ENCODE measurements around the gene FKBP1C. TPM values are rescaled to one million over a fixed set of nuclear protein-coding genes. Genes with fewer than 3 reads are reported as not detected.
"Not testable (repeated sequence)": the region's sequence is repeated elsewhere in the genome, so short reads cannot be mapped to it uniquely, and the experiment has no call there.

FKBP1C gene
- total RNA-seq, 4 donors from 2014 or later = 0.16 to 0.53 TPM; not detected in 2

GRCh38 chr6:63193324-63193723 lies 17.9 kb upstream of the FKBP1C start:
- intact Hi-C loops (cut with DNase I; ENCODE audit: low total_unique reads) = no loop called here

GRCh38 chr6:63197741-63198140 lies 13.5 kb upstream of the FKBP1C start:
- intact Hi-C loops (cut with DNase I; ENCODE audit: low total_unique reads) = no loop called here

More at GRCh38 chr6:63193324-63193723, 17.9 kb upstream of the FKBP1C start:
- no peak for DNase-seq (ENCODE audit: low spot score in 2 of 2)
- TF ChIP-seq CTCF (IDR thresholded peaks at IDR 0.05) (no peak), POLR2A (IDR thresholded peaks at IDR 0.05) (no peak)
- H3K4me3 ChIP-seq (ENCODE audit: low read depth, poor library complexity, severe bottlenecking) = no peak overlapping the region
- WGBS, 2 donors = 84 to 86% methylated on average over 5 of the region's 5 CpGs

GRCh38 chr6:63213325-63213724 lies 2.1 kb downstream of the FKBP1C start:
- 94 to 96% methylated on average over 2 of the region's 2 CpGs for WGBS, 2 donors
- intact Hi-C loops (cut with DNase I; ENCODE audit: low total_unique reads) = no loop called here
- no peak overlapping the region for H3K4me3 ChIP-seq (ENCODE audit: low read depth, poor library complexity, severe bottlenecking)
- TF ChIP-seq CTCF (IDR thresholded peaks at IDR 0.05) = no peak
- no peak for TF ChIP-seq POLR2A (IDR thresholded peaks at IDR 0.05)
- no peak for DNase-seq (ENCODE audit: low spot score in 2 of 2)

More at GRCh38 chr6:63197741-63198140, 13.5 kb upstream of the FKBP1C start:
- TF ChIP-seq CTCF (IDR thresholded peaks at IDR 0.05) = no peak
- TF ChIP-seq POLR2A (IDR thresholded peaks at IDR 0.05) = no peak
- no peak overlapping the region for H3K4me3 ChIP-seq (ENCODE audit: low read depth, poor library complexity, severe bottlenecking)
- no peak for DNase-seq (ENCODE audit: low spot score in 2 of 2)

- no peak for DNase-seq (ENCODE audit: low spot score in 2 of 2)
- WGBS, 2 donors = 54% methylated on average over 3 of the region's 3 CpGs
- no peak overlapping the region for H3K4me3 ChIP-seq (ENCODE audit: low read depth, poor library complexity, severe bottlenecking)
- TF ChIP-seq POLR2A (IDR thresholded peaks at IDR 0.05) (no peak), CTCF (IDR thresholded peaks at IDR 0.05) (no peak)
- intact Hi-C loops (cut with DNase I; ENCODE audit: low total_unique reads) = no loop called here
These were observed 3.5 kb downstream of the FKBP1C start for GRCh38 chr6:63214816-63215215.

GRCh38 chr6:63224179-63224578 lies 12.9 kb downstream of the FKBP1C start:
- no peak overlapping the region for H3K4me3 ChIP-seq (ENCODE audit: low read depth, poor library complexity, severe bottlenecking)
- 71 to 74% methylated on average over 2 of the region's 2 CpGs for WGBS, 2 donors
- no peak for DNase-seq (ENCODE audit: low spot score in 2 of 2)
- TF ChIP-seq POLR2A (IDR thresholded peaks at IDR 0.05) = no peak
- no peak for TF ChIP-seq CTCF (IDR thresholded peaks at IDR 0.05)
- intact Hi-C loops (cut with DNase I; ENCODE audit: low total_unique reads) = no loop called here

GRCh38 chr6:63225987-63226386 lies 14.7 kb downstream of the FKBP1C start:
- H3K4me3 ChIP-seq (ENCODE audit: low read depth, poor library complexity, severe bottlenecking); intact Hi-C loops (cut with DNase I; ENCODE audit: low total_unique reads); DNase-seq (ENCODE audit: low spot score in 2 of 2): not testable (repeated sequence)
- 54 to 60% methylated on average over 4 of the region's 4 CpGs for WGBS, 2 donors

GRCh38 chr6:63227928-63228894 lies 16.9 kb downstream of the FKBP1C start:
- WGBS, 2 donors = 88 to 90% methylated on average over 21 to 32 of the region's 32 CpGs
- intact Hi-C loops (cut with DNase I; ENCODE audit: low total_unique reads); H3K4me3 ChIP-seq (ENCODE audit: low read depth, poor library complexity, severe bottlenecking); DNase-seq (ENCODE audit: low spot score in 2 of 2): not testable (repeated sequence)

GRCh38 chr6:63230027-63230426 lies 18.8 kb downstream of the FKBP1C start:
- DNase-seq (ENCODE audit: low spot score in 2 of 2); intact Hi-C loops (cut with DNase I; ENCODE audit: low total_unique reads): not testable (repeated sequence)
- 80 to 89% methylated on average over 13 of the region's 13 CpGs for WGBS, 2 donors

GRCh38 chr6:63230511-63230910 lies 19.2 kb downstream of the FKBP1C start:
- DNase-seq (ENCODE audit: low spot score in 2 of 2); H3K4me3 ChIP-seq (ENCODE audit: low read depth, poor library complexity, severe bottlenecking); intact Hi-C loops (cut with DNase I; ENCODE audit: low total_unique reads): not testable (repeated sequence)
- 72 to 92% methylated on average over 5 to 10 of the region's 12 CpGs for WGBS, 2 donors

More at GRCh38 chr6:63230027-63230426, 18.8 kb downstream of the FKBP1C start:
- not testable (repeated sequence) for H3K4me3 ChIP-seq (ENCODE audit: low read depth, poor library complexity, severe bottlenecking)

Data from lower leg skin (tissue), 4 donors.